Common myeloid progenitor, CD34-positive (primary cell): ENCODE measurements around the gene SP3.

Experiments
- CTCF ChIA-PET: fragments of 350-600 bp; sonication (Branson Sonifier 250); formaldehyde crosslinking; loops from one replicate; lab custom pipeline; 2021; ENCODE audit warnings: antibody characterized with exemption; lab: Charles Lee
- POLR2A ChIA-PET: fragments of 350-600 bp; sonication (Branson Sonifier 250); formaldehyde crosslinking; loops from one replicate; lab custom pipeline; 2021; ENCODE audit warnings: antibody characterized with exemption; lab: Charles Lee
- DNase-seq, 3 donors: peaks; one replicate each; pipeline versions ENCODE4 v3.0.0 to v3.0.0-alpha.2; 2013
- H3K27ac ChIP-seq, 2 experiments: 1 replicate in 1 of 2; 2 replicates in 1 of 2; pipeline ENCODE4 v1.7.0; 2013; ENCODE audit warnings: inconsistent platforms in 2 of 2, low read length in 2 of 2, mild to moderate bottlenecking in 2 of 2, low read depth in 1 of 2, moderate library complexity in 1 of 2; ENCODE audit not compliant: severe bottlenecking in 2 of 2, insufficient read depth in 1 of 2, poor library complexity in 1 of 2
- H3K27me3 ChIP-seq, 5 experiments: replicated peaks in 2 of 5; 1 replicate in 3 of 5; 2 replicates in 2 of 5; pipeline versions ENCODE4 v1.6.1 to v1.7.0; 2013; ENCODE audit warnings: low read length in 4 of 5, mild to moderate bottlenecking in 2 of 5, moderate library complexity in 2 of 5, inconsistent platforms in 1 of 5; ENCODE audit not compliant: insufficient read depth in 5 of 5, control insufficient read depth in 4 of 5
- H3K36me3 ChIP-seq, 4 experiments: 1 replicate in 2 of 4; 2 replicates in 2 of 4; pipeline versions ENCODE4 v1.6.1 to v1.7.0; 2013; ENCODE audit warnings: low read length in 3 of 4, control low read depth in 1 of 4, mild to moderate bottlenecking in 1 of 4; ENCODE audit not compliant: control insufficient read depth in 4 of 4, insufficient read depth in 4 of 4
- H3K4me1 ChIP-seq, 4 experiments: 1 replicate in 3 of 4; 2 replicates in 1 of 4; pipeline versions ENCODE4 v1.6.1 to v1.7.1; 2013; ENCODE audit warnings: low read length in 3 of 4, mild to moderate bottlenecking in 3 of 4, control low read depth in 1 of 4, inconsistent platforms in 1 of 4, moderate library complexity in 1 of 4; ENCODE audit not compliant: control insufficient read depth in 4 of 4, insufficient read depth in 4 of 4; ENCODE audit errors: control extremely low read depth in 1 of 4
- H3K4me3 ChIP-seq, 7 experiments: 1 replicate in 4 of 7; 2 replicates in 3 of 7; pipeline versions ENCODE4 v1.5.1 to v1.7.0; 2013; ENCODE audit warnings: mild to moderate bottlenecking in 7 of 7, low read length in 6 of 7, moderate library complexity in 6 of 7, inconsistent platforms in 2 of 7, low read depth in 2 of 7, control low read depth in 1 of 7; ENCODE audit not compliant: insufficient read depth in 4 of 7, control insufficient read depth in 1 of 7; ENCODE audit errors: extremely low read depth in 1 of 7
- H3K9me3 ChIP-seq, 5 experiments: 1 replicate in 4 of 5; 2 replicates in 1 of 5; pipeline versions ENCODE4 v1.6.1 to v1.7.1; 2013; ENCODE audit warnings: low read length in 4 of 5, mild to moderate bottlenecking in 2 of 5, inconsistent platforms in 1 of 5, low read depth in 1 of 5, moderate library complexity in 1 of 5; ENCODE audit not compliant: control insufficient read depth in 4 of 5, insufficient read depth in 2 of 5; ENCODE audit errors: control extremely low read depth in 1 of 5
- WGBS: methylation state at CpG from one replicate; pipeline ENCODE4 v1.1.5; 2013; ENCODE audit not compliant: insufficient coverage; 5-methylcytosine and 5-hydroxymethylcytosine counted together

The SP3 gene

DNA sequence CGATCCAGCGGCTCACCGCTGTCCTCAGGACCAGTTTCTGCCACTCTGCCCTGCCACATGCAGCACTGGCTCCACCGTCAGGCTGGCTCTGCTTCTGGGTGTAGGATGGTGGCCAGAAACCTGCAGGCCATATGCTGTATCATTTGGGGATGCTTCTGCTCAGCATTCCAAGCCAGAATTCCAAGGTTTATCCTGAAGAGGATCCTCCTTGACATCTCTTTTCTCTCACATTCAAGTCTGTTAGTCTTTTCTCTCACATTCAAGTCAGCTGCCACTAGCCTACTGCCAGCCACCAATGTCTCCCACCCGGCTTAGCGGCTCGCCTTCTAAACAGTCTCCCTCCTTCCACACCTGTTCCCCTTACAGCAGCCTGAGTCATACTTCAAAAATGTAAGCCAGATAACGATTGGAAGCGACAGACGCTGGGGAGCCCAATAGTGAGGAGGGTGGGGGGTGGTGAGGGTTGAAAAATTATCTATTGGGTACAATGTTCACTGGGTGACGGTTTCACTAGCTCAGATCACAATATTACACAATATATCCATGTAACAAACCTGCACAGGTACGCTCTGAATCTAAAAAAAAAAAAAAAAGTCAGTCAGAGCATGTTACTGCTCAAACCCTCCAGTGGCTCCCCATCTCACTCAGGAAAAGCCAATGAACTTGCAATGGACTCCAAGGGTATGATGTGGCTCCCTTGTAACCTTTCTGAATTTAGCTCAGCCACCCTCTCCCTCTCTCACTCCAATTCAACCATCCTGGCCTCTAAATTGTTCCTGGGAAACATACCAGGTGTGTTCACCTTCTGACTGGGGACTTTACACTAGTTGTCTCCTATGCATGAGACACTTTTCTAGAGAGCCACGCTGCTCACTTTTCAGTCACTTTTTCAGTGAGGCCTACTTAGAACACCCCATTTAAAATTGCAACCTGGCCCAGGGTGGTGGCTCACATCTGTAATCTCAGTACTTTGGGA, 38.8 kb upstream of the SP3 start:
- no peaks in the 10 kb centered on the region for H3K9me3 ChIP-seq
- no peak for DNase-seq
- ChIA-PET POLR2A (interaction anchor here (0.7 kb wide), 1 partner anchor 33 kb away, joined by 7 read pairs; no protein-coding TSS in a partner anchor), CTCF (interaction anchor here (0.7 kb wide), 1 partner anchor 968 kb away, joined by 3 read pairs; no protein-coding TSS in a partner anchor)
- H3K4me1 ChIP-seq: peaks cover 0 to 2% (median 1%) of the 10 kb centered on the region in 4 experiments
- H3K27me3 ChIP-seq: no peaks in the 10 kb centered on the region
- H3K4me3 ChIP-seq: no peak overlapping the region
- 98% methylated on average over 7 of the region's 13 CpGs for WGBS
- H3K36me3 ChIP-seq: no peaks in the 10 kb centered on the region
- H3K27ac ChIP-seq: no peak overlapping the region

- no peaks in the 10 kb centered on the region for H3K9me3 ChIP-seq
Measured at GRCh38 chr2:174002679-174003078, 37.5 kb upstream of the SP3 start.

GRCh38 chr2:174001107-174001506, 35.9 kb upstream of the SP3 start:
- no peak overlapping the region for H3K4me3 ChIP-seq
- ChIA-PET CTCF (no interaction called here), POLR2A (no interaction called here)
- WGBS: 0% methylated on average over 1 of the region's 2 CpGs
- H3K27me3 ChIP-seq: no peaks in the 10 kb centered on the region
- H3K9me3 ChIP-seq: no peaks in the 10 kb centered on the region
- no peak overlapping the region for H3K27ac ChIP-seq
- H3K36me3 ChIP-seq: no peaks in the 10 kb centered on the region
- H3K4me1 ChIP-seq: peaks cover 11 to 19% (median 15%) of the 10 kb centered on the region in 4 experiments
- no peak for DNase-seq

More at GRCh38 chr2:174002679-174003078, 37.5 kb upstream of the SP3 start:
- Histone ChIP-seq H3K27ac (no peak overlapping the region), H3K36me3 (no peaks in the 10 kb centered on the region), H3K4me3 (no peak overlapping the region), H3K4me1 (peaks cover 8 to 14% (median 11%) of the 10 kb centered on the region in 4 experiments), H3K27me3 (no peaks in the 10 kb centered on the region)
- 100% methylated on average over 1 of the region's 5 CpGs for WGBS
- ChIA-PET POLR2A (no interaction called here), CTCF (interaction anchor here (1.0 kb wide), 1 partner anchor 33 kb away, joined by 3 read pairs; no protein-coding TSS in a partner anchor)
- no peak for DNase-seq

DNA sequence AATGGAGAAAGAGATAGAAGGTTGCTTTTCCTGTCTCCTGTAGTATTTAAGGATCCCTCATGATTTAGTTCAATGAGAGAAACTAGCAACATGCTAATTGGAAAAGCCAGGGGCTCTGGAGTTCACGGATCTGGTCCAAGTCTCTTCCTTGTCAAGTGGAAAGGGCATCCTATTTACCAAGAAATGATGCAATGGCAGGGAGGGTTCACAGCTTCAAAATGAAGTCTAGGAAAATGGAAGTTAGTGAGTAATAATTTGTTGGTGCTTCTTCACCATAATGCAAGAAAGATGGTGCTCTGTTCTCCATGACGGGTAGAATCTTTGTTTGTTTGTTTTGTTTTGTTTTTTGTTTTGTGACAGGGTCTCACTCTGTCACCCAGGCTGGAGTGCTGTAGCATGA, 34.6 kb upstream of the SP3 start:
- no peaks in the 10 kb centered on the region for H3K27me3 ChIP-seq
- 92% methylated on average over 2 of the region's 2 CpGs for WGBS
- peaks cover 11 to 19% (median 15%) of the 10 kb centered on the region in 4 experiments for H3K4me1 ChIP-seq
- CTCF ChIA-PET: interaction anchor here (3.4 kb wide), 1 partner anchor 12 kb away, joined by 19 read pairs; no protein-coding TSS in a partner anchor
- no peak for DNase-seq
- H3K4me3 ChIP-seq: no peak overlapping the region
- no peaks in the 10 kb centered on the region for H3K36me3 ChIP-seq
- POLR2A ChIA-PET: no interaction called here
- no peaks in the 10 kb centered on the region for H3K9me3 ChIP-seq
- no peak overlapping the region for H3K27ac ChIP-seq

GRCh38 chr2:173999272-173999671, 34.1 kb upstream of the SP3 start:
- Histone ChIP-seq H3K27ac (no peak overlapping the region), H3K9me3 (no peaks in the 10 kb centered on the region), H3K36me3 (no peaks in the 10 kb centered on the region), H3K4me1 (peaks cover 11 to 19% (median 15%) of the 10 kb centered on the region in 4 experiments), H3K4me3 (no peak overlapping the region), H3K27me3 (no peaks in the 10 kb centered on the region)
- no peak for DNase-seq
- ChIA-PET CTCF (interaction anchor here (1.1 to 3.4 kb wide), 2 partner anchors 12 to 25 kb away, joined by 3 to 19 read pairs; no protein-coding TSS in a partner anchor), POLR2A (no interaction called here)
- WGBS: 100% methylated on average over 5 of the region's 6 CpGs

GRCh38 chr2:173998386-173998785, 33.2 kb upstream of the SP3 start:
- no peak for DNase-seq
- no peaks in the 10 kb centered on the region for H3K27me3 ChIP-seq
- ChIA-PET CTCF (interaction anchor here (0.6 to 3.4 kb wide), 4 partner anchors 13 to 44 kb away, joined by 3 to 19 read pairs (median 4); no protein-coding TSS in a partner anchor), POLR2A (interaction anchor here (0.5 kb wide), 1 partner anchor 580 kb away, joined by 6 read pairs; no protein-coding TSS in a partner anchor)
- no peak overlapping the region for H3K27ac ChIP-seq
- H3K9me3 ChIP-seq: no peaks in the 10 kb centered on the region
- H3K36me3 ChIP-seq: no peaks in the 10 kb centered on the region
- WGBS: 92% methylated on average over 5 of the region's 7 CpGs
- peaks cover 11 to 19% (median 15%) of the 10 kb centered on the region in 4 experiments for H3K4me1 ChIP-seq
- H3K4me3 ChIP-seq: peak overlapping the region in 1 of 7 experiments; percentile 17
